Sigmoid colon (tissue), 7 donors: ENCODE data around the gene CYP39A1. TPM values are rescaled to one million over a fixed set of nuclear protein-coding genes. Genes with fewer than 3 reads are reported as not detected.

Experiments used
- DNase-seq: peaks from one replicate; pipeline ENCODE4 v3.0.0-alpha.2; 2019
- H3K27ac ChIP-seq, 4 donors: fragments of 200-600 bp; sonication (generic); one replicate each; pipeline ENCODE4 v1.5.1; 2016 to 2019; ENCODE audit warnings: mild to moderate bottlenecking in 1 of 4
- H3K27me3 ChIP-seq, 3 donors: fragments of 200-600 bp; sonication (generic); one replicate each; pipeline ENCODE4 v1.5.1; 2019; ENCODE audit warnings: mild to moderate bottlenecking in 1 of 3
- H3K36me3 ChIP-seq, 4 donors: fragments of 200-600 bp; sonication (generic); one replicate each; pipeline ENCODE4 v1.5.1; 2016 to 2019
- H3K4me1 ChIP-seq, 4 donors: fragments of 200-600 bp; sonication (generic); one replicate each; pipeline ENCODE4 v1.5.1; 2017 to 2019
- H3K4me3 ChIP-seq, 4 donors: fragments of 200-600 bp; sonication (generic); one replicate each; pipeline ENCODE4 v1.5.1; 2017 to 2019; ENCODE audit warnings: mild to moderate bottlenecking in 2 of 4, moderate library complexity in 1 of 4
- H3K9me3 ChIP-seq, 4 donors: fragments of 200-600 bp in 3 of 4; sonication (generic) in 3 of 4; one replicate each; pipeline versions ENCODE4 v1.5.1 to v1.6.1; 2013 to 2019
- EP300 ChIP-seq, 4 donors: sonication (generic); formaldehyde crosslinking; IDR thresholded peaks; one replicate each; pipeline ENCODE4 v1.6.1; 2017; ENCODE audit warnings: antibody characterized with exemption in 4 of 4
- POLR2A ChIP-seq, 2 donors: fragments of 450-650 bp; IDR thresholded peaks; one replicate each; pipeline ENCODE4 v1.6.1; 2016; ENCODE audit warnings: antibody characterized with exemption in 2 of 2, mild to moderate bottlenecking in 2 of 2, moderate library complexity in 2 of 2
- POLR2AphosphoS5 ChIP-seq, 4 donors: sonication (generic); formaldehyde crosslinking; IDR thresholded peaks; one replicate each; pipeline ENCODE4 v1.6.1; 2017; ENCODE audit warnings: antibody characterized with exemption in 4 of 4
- WGBS, 2 donors: extraction: QIAGEN DNeasy Blood & Tissue Kit; methylation state at CpG; one replicate each; pipeline ENCODE4 v1.1.7; 2013; 5-methylcytosine and 5-hydroxymethylcytosine counted together
- intact Hi-C: fragments of 100-400 bp; cut with DNase I; formaldehyde crosslinking; loops from one replicate; pipeline ENCODE4 v1.15.1; 2023
- polyA plus RNA-seq, 3 donors: library from polyadenylated mRNA; stranded (reverse); fragments of 200-250 nt; gene quantifications; one replicate each; pipeline ENCODE4 v1.2.3, GENCODE V29; 2013
- total RNA-seq, 4 donors: library from RNA; depleted of rRNA; stranded (reverse); fragments of >200 nt; gene quantifications; one replicate each; pipeline ENCODE4 v1.1.0, GENCODE V29; 2016
- TF ChIP-seq, protein P1 (sequence below), 4 experiments: fragments of 450-650 bp in 3 of 4; fragments of 200-600 bp in 1 of 4; IDR thresholded peaks; one replicate each; pipeline ENCODE4 v1.5.1; 2016 to 2019; ENCODE audit warnings: antibody characterized with exemption in 4 of 4, mild to moderate bottlenecking in 3 of 4, moderate library complexity in 2 of 4
- donor health status: healthy with polysubstance abuse.
- donor health status: Bipolar disorder and iron deficiency.
- donor health status: healthy.

The CYP39A1 gene
- total and polyA plus RNA-seq, 7 donors: 1.6 to 7.7 (median 3.0) TPM

DNA sequence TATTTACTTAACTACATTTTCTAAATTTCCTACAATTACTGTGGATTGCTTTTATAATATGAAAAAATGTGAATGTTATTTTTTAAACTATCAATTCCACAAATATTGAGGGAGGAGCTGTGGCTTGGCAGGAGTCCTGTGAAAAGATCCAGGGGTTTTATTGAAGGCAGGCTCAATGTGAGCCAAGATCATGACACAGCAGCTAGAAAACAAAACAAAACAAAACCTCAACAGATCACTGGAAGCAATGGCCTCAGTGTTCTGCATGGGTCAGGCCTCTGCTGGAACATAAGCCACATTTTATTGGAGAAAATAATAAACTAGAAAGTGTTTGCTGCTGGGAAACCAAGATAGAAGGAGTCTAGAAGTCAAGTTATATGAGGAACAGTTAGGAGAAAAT, 142.0 kb downstream of the CYP39A1 start:
- DNase-seq: no peak
- Histone ChIP-seq H3K4me3 (no peak overlapping the region), H3K27me3 (no peaks in the 10 kb centered on the region), H3K4me1 (peaks cover 0 to 20% (median 8%) of the 10 kb centered on the region in 4 donors), H3K36me3 (no peaks in the 10 kb centered on the region), H3K27ac (peak overlapping the region in 2 of 4 donors; percentile 0 to 39), H3K9me3 (no peaks in the 10 kb centered on the region)
- no peak for TF ChIP-seq EP300 (IDR thresholded peaks at IDR 0.05)
- TF ChIP-seq POLR2A (IDR thresholded peaks at IDR 0.05): no peak
- TF ChIP-seq, protein P1, sequence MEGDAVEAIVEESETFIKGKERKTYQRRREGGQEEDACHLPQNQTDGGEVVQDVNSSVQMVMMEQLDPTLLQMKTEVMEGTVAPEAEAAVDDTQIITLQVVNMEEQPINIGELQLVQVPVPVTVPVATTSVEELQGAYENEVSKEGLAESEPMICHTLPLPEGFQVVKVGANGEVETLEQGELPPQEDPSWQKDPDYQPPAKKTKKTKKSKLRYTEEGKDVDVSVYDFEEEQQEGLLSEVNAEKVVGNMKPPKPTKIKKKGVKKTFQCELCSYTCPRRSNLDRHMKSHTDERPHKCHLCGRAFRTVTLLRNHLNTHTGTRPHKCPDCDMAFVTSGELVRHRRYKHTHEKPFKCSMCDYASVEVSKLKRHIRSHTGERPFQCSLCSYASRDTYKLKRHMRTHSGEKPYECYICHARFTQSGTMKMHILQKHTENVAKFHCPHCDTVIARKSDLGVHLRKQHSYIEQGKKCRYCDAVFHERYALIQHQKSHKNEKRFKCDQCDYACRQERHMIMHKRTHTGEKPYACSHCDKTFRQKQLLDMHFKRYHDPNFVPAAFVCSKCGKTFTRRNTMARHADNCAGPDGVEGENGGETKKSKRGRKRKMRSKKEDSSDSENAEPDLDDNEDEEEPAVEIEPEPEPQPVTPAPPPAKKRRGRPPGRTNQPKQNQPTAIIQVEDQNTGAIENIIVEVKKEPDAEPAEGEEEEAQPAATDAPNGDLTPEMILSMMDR (IDR thresholded peaks at IDR 0.05): no peak
- no peak for TF ChIP-seq POLR2AphosphoS5 (IDR thresholded peaks at IDR 0.05)
- intact Hi-C loops: no loop called here

DNA sequence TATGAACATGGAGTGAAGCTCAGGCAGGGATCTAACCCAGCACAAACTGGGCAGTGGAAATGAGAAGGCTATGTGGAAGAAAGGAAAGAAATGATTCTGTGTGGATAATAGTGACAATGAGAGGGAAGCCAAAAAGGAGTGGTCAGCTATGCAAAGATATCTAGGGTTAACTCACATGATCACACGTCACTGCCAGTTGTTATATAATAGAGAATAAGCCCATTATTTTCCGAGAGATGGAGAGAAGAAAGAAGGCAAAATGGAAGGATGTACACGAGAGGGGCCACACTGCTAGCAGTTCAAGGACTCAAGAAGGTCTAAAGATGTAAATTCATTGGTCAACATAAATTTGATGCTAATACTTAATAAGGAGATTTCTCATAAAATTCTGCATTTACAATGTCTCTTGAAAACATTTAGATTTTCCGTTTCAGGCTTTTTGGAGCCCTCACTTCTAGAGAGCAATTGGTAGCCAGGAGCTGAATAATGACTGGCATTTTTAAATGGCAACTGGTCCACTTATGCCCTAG, 142.6 kb downstream of the CYP39A1 start:
- Histone ChIP-seq H3K9me3 (no peaks in the 10 kb centered on the region), H3K27me3 (no peaks in the 10 kb centered on the region), H3K4me3 (no peak overlapping the region), H3K4me1 (peaks cover 0 to 24% (median 8%) of the 10 kb centered on the region in 4 donors), H3K36me3 (no peaks in the 10 kb centered on the region), H3K27ac (no peak overlapping the region)
- TF ChIP-seq EP300 (IDR thresholded peaks at IDR 0.05) (no peak), POLR2A (IDR thresholded peaks at IDR 0.05) (no peak), POLR2AphosphoS5 (IDR thresholded peaks at IDR 0.05) (no peak)
- TF ChIP-seq, protein P1 (IDR thresholded peaks at IDR 0.05): no peak
- 81 to 89% methylated on average over 4 of the region's 4 CpGs for WGBS, 2 donors
- no peak for DNase-seq
- intact Hi-C loops: no loop called here

DNA sequence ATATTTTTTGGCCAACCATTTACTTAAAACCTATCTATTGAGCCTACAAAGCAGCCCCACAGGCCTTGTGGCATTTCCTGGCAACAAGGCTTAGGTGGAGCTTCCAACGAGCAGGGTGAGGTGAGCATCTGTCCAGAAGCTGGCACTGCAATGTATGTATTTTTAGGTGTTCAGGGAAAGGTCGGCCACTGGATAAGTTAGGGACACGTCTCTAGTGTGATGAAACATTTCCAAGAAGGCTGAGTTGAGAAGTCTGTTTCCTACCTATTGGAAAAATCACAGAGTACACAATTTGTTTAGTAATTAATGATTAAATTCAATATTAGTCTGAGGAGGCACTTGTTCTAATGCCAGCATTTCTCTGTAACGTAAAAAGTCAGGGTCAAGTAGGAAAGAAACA, 143.6 kb downstream of the CYP39A1 start:
- WGBS, 2 donors: 78 to 85% methylated on average over 4 of the region's 4 CpGs
- TF ChIP-seq POLR2AphosphoS5 (IDR thresholded peaks at IDR 0.05) (no peak), POLR2A (IDR thresholded peaks at IDR 0.05) (no peak), EP300 (IDR thresholded peaks at IDR 0.05) (no peak)
- TF ChIP-seq, protein P1 (IDR thresholded peaks at IDR 0.05): no peak
- Histone ChIP-seq H3K9me3 (no peaks in the 10 kb centered on the region), H3K36me3 (no peaks in the 10 kb centered on the region), H3K4me1 (peaks cover 0 to 24% (median 8%) of the 10 kb centered on the region in 4 donors), H3K27ac (no peak overlapping the region), H3K27me3 (no peaks in the 10 kb centered on the region), H3K4me3 (no peak overlapping the region)
- DNase-seq: no peak
- intact Hi-C loops: no loop called here

DNA sequence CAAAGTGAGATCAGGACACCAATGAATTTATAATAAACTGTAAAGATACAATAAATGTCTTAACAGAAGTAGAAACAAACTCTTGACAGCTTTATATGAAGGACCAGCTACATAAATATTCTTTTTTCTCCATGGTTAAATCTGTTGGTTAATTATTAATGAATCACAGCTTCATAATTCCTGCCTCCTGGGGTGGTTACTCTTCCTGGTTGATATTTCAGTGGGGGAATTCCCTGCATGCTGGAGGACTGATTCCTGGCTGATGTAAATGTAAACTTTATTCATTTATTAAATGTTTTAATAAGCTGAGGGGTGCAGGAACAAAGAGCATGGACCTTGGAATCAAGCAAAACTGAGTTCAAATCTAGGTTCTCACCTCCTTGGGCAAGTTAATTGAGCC, 145.2 kb downstream of the CYP39A1 start:
- no peak for DNase-seq
- intact Hi-C loops: no loop called here
- Histone ChIP-seq H3K9me3 (no peaks in the 10 kb centered on the region), H3K27ac (no peak overlapping the region), H3K4me1 (peaks cover 0 to 24% (median 8%) of the 10 kb centered on the region in 4 donors), H3K4me3 (no peak overlapping the region), H3K36me3 (no peaks in the 10 kb centered on the region), H3K27me3 (no peaks in the 10 kb centered on the region)
- TF ChIP-seq EP300 (IDR thresholded peaks at IDR 0.05) (no peak), POLR2A (IDR thresholded peaks at IDR 0.05) (no peak)
- TF ChIP-seq, protein P1 (IDR thresholded peaks at IDR 0.05): no peak
